MM.1S (cell line): ENCODE results near the gene SLC6A8.

Experiments
- CTCF ChIP-seq: fragments of 300-600 bp; sonication (generic); IDR thresholded peaks from 2 replicates; pipeline ENCODE4 v1.5.1; 2016; ENCODE audit warnings: antibody characterized with exemption, low read length, mixed read lengths
- EZH2 ChIP-seq: fragments of 300-600 bp; sonication (generic); optimal IDR thresholded peaks from 2 replicates; pipeline ENCODE3; 2017; ENCODE audit warnings: low read depth, mild to moderate bottlenecking, antibody characterized with exemption, low read length, mixed read lengths
- EZH2phosphoT487 ChIP-seq: fragments of 300-600 bp; sonication (generic); IDR thresholded peaks from 2 replicates; pipeline ENCODE4 v1.6.1; 2018; ENCODE audit warnings: antibody characterized with exemption, low read length

GRCh38 chrX:153696100-153696499, 8.4 kb downstream of the SLC6A8 start:
- TF ChIP-seq CTCF, result no peak
- TF ChIP-seq EZH2, result no peak
- TF ChIP-seq EZH2phosphoT487, result no peak
